HG02610 (cell line): ENCODE data around the gene TMEM53.
"Not testable (repeated sequence)": the region's sequence is repeated elsewhere in the genome, so short reads cannot be mapped to it uniquely, and the experiment has no call there.

Experiments
- ATAC-seq: cut with Tn5 transposase; IDR thresholded peaks from one replicate; pipeline ENCODE4 v1.9.1; 2021; ENCODE audit warnings: mild to moderate bottlenecking, moderate library complexity; ENCODE audit not compliant: unreplicated experiment

The TMEM53 gene

DNA sequence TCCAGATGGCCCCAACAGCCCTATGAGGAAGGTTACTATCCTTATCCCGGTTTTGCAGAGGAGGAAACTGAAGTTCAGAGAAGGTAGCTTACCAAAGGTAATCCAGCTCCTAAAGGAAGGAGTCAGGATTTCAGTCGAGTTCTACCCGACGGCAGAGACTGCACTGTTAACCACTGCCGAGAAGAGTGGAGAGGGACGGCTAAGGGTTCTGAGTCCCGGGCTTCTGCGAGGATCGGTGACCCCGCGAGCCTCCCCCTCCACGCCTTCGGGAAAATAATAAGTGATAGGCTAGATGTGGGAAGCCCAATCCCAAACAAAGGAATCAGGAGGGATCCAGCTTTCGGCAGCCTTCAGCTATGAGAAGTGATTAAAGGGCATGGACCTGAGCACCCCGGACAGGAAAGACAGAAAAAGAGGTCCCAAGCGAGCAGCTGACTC lies 587 bp downstream of the TMEM53 start:
- no peak for ATAC-seq

DNA sequence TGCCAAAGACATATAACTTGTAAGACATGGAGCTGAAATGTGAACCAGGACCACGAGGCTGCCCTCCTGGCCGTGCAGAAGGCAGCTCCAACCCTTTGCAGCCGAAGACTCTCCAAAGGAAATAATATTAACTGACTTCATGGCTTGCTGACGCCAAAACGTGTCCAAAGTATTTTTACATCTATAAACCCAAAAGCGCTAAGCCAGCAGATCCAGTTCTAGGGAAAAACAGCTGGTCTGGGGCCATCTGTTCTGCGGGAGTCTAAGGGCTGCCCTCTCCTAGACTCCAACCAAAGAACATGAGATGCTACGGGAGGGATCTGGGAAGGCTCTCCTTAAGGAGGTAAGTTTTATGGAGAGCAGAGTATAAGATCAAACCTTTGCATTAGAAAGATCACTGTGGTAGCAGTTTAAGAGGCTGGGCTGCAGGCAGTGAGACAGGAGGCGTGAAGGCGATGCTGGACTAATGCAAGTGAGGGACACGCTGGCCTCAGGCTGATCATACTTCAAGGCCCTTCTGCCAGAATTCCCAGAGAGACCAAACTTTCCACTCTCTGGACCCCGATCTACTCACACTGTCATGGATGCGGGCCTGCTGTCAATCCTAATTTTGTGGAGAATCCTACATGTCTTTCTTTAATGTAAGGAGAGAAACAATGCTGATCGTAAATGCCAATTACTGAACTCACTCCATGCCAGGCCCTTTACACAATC lies 1.2 kb downstream of the TMEM53 start:
- ATAC-seq, result no peak

DNA sequence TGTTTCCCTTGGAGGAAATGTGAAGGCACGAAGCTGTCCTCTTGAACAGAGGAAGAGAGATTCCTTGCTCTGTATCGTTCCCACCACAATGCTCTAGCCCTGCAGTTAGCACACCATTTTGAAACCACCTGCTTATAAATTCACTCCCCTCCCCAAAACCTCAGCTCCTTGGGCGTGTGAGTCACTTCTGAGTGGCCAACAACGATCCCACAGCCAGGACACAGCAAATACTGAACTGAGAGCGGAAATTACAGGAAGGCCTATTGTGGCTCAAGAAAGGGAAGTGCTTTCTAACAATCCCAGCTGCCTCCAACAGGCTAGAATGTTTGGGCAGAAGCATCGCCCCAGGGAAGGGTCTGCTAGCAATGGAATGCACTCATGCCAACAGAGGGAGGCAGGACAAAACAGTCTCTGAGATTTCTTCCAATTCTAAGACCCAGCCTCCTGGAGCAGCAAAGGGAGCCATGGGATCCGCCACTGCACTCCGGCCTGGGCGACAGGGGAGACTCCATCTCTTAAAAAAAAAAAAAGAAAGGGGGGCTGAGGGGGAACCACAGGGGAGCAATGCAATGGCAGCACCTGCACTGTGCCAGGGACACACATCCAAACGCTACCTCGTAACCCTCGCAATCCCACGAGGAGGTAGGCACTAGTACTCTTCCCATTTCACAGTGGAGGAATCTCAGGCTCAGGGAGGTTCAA lies 1.9 kb downstream of the TMEM53 start:
- no peak for ATAC-seq

DNA sequence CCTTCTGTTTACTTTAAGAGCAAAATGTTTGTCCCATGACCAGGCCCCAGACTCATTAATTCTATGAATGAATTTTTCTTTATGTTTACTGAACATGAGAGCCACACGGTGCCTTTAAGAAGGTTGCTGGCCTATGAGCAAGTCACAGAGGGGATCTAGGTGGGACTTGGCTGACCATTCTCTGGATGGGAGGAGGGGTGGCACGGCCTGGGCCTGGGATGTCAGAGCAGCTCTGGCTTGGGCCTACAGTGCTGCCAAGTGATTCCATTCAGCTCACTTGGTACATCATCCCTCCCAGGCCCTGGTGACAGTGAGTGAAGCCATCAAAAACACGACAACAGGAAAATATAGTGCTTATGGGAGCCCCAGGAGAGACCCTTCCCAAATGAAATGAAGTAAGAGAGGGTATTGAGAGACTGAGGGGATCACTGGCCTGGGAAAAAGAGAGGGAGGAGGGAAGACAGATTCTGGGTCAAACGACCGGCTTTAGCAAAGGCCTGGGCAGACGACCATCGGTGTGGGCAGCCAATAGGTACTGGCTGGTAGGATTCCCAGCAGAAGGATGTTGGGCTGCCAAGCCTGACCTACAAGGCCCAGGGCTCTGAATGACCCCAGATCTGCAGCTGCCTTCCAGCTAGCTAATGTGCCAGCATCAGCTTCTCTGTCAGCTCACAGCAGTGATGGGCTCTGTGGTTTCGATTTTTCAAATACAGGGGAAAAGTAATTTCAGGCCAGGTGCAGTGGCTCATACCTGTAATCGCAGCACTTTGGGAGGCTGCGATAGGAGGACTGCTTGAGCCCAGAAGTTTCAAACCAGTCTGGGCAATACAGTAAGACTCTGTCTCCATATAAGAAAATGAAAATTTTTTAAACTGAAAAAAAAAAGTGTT lies 3.3 kb downstream of the TMEM53 start:
- no peak for ATAC-seq

DNA sequence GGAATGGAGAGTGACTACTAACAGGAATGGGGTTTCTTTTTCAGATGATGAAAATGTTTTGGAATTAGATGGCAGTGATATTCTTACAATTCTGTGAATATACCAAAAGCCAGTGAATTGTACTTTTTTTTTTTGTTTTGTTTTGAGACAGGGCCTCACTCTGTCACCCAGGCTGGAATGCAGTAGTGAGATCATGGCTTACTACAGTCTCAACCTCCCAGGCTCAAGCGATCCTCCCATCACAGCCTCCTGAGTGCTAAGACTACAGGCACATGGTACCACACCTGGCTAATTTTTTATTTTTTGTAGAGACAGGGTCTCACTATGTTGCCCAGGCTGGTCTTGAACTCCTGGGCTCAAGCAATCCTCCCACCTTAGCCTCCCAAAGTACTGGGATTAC lies 7.6 kb downstream of the TMEM53 start:
- ATAC-seq, result not testable (repeated sequence)

DNA sequence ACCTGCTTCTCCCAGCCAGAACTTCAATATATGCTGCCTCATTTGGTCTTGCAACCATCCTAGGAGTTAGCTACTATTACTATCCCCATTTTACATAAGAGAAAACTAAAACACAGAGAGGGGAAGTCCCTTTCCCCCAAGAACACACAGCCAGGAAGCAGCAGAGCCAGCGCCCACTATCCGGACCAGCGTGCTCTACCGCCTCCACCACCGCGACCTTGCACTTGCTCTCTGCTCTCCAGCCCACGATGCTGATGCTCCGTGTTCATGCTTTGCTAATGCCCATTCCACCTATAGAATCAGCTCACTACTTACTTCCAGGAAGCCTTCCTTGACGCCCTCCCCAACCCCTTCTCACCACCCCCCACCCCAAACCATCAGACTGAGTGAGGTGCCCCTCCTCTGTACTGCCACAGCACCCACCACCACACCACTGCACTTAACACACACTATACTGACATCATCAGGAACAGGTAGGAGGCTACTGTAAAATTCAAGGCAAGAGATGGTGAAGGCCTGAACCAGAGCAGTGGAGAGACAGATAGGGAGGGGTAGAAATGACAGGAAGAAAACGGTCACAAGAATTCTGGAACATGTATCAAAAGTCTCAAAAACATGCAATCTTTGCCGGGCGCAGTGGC lies 9.4 kb downstream of the TMEM53 start:
- no peak for ATAC-seq

DNA sequence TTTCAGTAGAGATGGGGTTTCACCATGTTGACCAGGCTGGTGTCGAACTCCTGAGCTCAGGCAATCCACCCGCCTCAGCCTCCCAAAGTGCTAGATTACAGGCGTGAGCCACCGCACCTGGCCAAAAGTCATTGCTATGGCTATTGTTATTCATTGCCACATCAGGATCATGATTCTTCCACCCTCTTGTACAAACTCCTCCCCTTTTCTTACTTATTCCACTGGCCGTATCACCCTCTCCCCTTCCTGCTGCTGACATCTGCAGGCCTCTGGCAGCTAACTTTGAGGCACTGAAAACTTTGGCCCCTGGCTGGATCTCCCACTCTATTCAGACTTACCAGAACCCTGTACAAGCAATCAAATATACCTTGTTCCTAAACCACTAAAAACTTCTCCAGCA lies 10.9 kb downstream of the TMEM53 start:
- ATAC-seq, result no peak

DNA sequence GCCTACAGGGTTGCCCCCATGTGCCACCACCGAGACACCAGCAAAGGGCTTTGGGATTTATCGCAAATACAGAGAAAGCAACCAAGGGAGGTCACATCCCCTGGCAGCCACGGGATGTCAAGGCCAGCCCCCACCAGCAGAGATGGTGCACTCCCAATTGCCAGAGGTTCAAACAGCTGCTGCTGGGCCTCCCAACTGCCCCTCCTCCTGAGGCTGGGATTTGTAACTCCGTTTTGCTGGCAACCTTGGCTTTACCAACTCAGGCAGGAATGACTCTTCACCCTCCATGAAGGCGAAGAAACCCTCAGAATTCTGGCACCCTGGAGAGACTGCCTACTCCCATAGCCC lies 11.6 kb downstream of the TMEM53 start:
- ATAC-seq, result no peak

DNA sequence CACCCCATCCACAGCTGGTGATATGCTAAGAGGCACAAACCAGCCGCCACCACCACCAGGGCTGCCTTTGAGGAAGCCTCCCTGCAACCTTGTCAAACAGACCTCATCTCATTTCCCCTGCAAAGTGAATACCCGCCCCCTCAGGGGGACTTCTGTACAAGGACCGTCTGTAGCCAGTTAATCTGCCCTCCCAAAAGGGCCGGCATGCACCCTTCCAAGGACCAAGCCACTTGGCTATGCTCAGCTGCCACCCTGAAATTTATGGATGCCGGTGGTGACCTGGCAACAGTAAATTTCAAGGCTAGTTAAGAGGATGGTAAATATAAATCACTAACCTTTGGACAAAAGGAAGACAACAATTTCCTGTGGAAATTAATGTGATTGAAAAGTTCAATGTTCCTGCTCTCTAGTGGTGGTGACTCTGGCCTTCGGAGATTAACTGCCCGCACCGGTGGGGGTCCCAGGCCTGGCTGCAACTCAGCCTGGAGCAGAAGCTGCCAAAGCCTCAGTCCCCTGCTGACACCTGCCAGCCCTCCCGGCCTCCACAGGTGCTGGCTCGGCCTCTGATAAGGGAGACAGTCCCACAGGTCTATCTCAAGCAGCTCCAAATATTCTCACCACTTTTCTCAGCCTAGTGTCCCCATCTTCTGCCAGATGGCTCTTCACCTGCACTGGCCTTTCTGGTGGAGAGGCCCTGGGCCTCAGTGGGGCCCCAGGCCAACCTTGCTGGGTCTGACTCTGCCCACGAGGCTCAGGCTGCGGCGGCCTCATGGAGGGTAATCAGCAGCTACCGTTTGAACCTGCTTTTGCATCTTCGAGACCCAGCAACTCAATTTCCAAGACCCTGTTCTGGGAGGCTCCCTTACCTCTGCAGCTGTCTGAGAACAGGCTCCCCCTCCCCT lies 12.2 kb downstream of the TMEM53 start:
- ATAC-seq, result no peak

DNA sequence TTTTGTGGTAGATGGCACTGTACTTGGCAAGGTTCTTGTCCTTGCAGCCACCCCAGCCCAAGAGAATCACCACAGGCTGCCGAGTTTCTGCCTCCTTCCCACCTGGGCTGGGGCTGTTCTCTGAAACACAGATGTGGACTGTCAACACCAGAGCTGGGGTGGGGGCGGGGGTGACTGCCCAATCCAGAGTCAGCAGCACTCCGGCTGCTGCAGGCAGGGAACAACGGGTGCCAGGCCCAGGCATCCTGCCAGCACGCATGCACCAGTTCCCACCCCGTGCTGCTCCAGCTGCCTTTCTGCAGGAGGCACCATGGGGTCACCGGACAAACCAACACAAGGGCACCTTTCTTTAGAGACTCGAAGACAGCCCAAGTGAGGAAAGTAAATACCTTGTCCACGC lies 14.1 kb downstream of the TMEM53 start:
- ATAC-seq, result no peak

DNA sequence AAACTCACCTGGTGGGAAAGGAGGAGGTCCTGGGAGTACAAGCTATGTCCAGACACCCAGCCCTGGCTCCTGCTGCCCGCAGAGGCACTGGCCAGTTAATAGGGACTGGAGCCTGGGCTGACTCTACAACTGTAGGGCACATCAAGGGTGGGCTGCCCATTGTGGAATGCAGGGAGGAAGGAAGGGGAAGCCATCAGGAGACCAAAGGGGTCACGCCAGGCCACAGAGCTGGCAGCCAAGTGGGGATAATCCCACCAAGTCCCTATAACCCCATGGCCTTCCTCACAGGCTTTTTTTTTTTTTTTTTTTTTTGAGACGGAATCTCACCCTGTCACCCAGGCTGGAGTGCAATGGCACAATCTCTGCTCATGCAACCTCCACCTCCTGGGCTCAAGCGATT lies 14.7 kb downstream of the TMEM53 start:
- no peak for ATAC-seq

DNA sequence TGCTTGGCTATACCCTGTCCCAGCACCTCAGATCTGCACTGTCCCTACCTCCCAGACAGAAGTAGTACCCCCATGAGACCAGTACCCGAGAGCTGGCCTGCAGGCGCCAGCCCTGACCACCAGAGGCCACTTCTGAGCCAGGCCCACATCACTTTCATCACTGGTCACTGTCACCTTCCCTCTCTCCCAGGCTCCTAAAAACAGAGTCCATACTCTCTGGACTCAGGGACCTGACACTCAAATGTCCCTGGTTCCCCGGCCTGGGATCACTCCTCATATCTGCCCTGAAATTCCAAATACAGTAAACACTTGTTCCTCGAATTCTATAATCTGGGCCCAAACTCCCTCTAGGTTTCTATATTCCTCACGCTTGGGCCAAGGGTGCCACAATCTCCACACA lies 18.7 kb downstream of the TMEM53 start:
- ATAC-seq, result no peak

DNA sequence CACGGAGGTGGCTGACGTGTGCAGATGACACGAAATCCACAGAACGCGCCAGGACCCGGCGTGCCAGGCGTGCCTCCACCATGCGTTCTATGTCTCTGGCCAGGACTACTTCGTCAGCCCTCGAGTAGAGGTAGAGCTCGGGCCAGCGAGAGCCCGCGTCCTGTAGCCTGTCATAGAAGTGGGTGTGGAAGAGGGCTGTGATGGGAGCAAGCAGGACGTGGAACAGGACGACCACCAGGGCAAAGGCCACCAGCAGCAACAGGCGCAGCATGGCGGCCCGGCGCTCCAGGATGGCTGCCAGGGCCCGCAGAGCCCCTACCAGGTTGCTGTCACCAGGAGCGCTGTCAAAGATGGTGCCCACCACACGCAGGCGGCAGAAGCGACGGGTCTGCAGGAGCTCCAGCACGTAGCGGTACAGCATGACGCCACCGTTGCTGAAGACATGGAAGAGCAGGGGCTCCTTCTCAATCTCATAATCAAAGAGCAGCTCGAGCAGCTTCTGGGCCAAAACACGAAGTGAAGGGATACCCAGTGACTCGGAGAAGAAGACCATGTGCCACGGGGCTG lies 19.6 kb downstream of the TMEM53 start:
- ATAC-seq, result no peak

DNA sequence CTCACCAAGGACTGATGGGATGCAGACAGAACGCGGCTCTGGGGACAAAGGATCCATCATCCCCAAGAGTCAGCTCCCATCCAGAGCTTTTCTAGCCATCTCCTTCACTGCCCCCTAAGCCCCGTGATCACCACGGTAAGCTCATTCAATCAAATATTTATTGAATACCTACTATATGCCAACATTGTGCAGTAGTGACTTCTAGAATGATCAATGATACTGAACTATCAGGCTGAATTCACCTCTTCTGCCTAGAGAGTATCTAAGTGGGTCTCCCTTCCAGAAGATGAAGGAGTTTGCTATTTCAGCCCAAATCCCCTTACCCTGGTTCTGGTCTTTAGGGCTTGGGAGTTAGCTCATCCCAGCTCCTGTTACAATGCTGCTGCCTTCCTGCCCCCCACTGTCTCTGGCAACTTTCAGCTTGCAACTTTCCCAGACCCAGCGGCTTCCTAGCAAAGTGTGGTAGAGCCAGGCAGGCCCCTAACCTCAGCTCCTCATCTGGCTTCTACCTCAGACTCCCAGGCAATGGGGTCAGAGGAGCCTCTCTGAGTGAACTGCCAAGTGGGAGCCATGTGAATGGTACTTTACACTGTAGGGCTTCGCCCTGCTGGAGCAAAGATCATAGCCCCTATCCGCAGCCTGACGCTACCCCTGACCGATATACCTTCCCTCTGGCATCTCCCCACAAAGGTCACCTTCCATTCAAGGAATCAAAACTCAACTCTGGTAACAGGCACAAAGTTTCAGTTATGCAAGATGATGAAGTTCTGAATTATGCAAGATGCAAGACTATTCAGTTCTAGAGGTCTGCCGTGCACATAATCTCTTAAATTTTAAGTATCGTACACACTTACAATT lies 20.9 kb downstream of the TMEM53 start:
- ATAC-seq, result no peak

DNA sequence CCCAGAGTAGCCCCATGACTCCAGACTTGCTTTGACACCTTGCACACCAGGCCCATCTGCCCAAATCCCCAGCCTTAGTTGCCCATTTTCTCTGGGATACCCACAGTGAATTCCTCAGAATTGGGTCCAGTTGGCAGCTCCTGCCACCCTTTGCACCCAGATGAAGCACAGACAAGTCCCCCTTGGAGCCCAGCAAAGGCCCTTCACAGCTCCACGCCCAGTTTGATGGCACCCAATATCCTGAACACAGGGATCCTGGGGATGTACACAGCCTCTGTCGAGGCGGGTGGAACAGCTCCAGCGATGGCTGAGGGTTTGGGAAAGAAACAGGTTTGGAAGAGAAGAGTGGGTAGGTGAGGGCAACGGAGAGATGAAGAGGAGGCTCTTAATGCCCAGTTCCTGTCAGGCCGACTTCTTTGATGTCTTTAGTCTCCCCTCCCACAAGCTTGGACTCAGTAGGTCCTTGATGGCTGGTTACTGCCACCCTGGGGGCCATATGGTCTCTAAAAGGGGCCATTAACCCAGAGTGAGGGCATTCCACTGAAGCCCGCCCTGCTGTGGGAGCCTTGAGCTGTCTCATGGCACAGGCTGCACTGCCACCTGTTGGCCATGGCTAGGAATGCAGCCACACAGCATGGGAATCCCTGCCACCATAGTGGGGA lies 21.7 kb downstream of the TMEM53 start:
- ATAC-seq, result no peak

DNA sequence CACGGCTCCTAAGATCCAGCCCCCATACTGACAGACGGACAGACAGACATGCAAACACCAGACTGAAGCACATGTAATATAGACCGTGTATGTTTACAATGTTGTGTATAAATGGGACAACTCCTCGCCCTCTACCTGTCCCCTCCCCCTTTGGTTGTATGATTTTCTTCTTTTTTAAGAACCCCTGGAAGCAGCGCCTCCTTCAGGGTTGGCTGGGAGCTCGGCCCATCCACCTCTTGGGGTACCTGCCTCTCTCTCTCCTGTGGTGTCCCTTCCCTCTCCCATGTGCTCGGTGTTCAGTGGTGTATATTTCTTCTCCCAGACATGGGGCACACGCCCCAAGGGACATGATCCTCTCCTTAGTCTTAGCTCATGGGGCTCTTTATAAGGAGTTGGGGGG lies 23.2 kb downstream of the TMEM53 start:
- no peak for ATAC-seq

DNA sequence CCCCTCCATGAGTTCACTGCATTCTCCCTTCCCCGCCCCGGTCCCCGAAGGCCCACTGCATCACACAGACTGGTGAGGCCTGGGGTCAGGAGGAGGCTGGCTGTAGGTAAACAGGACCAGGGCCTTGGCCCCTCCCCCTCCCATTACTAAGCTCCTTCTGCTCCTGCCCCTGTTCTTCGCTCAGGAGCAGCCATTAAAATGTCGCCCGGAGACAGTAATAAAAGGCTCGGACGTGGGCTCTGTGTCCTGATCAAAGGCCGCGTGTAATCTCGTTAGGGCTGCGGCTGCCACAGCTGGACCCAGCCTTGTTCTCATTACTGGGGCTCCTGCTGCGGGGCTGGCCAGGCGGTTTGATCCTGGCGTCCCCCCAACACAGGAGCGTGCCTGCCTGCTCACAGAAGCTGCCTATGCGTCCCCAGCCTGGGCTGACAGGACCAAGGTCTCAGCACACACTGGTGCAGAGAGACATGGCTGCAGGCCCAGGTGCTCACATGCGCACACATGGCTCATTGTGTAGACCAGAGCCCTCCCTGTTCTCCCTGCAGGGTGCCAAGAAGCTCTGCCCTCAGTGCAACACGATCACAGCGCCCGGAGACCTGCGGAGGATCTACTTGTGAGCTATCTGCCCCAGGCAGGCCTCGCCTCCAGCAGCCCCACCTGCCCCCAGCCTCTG lies 24.0 kb downstream of the TMEM53 start:
- ATAC-seq, result no peak

DNA sequence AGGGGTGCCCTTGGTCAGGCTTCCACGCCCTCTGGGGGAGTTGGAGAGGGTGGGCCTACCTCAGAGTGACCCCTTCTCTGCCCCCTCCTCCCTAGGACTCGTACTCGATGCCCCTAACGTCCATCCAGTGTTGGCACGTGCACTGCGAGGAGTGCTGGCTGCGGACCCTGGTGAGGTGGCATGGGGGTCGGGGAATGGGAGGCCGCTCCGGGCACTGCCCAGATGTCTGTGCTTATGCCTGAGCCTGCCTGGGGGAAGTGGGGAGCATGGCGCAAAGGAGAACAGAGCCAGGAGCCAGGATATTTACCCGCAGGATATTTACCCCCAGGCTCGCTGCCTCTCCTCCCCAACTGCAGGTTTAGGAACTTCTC lies 24.5 kb downstream of the TMEM53 start:
- no peak for ATAC-seq
